ENCODE data around the gene CD22. TPM values are rescaled to one million over a fixed set of nuclear protein-coding genes. Genes with fewer than 3 reads are reported as not detected.

The CD22 gene
- total RNA-seq, 3 donors from 2014 or later (not counting 1 experiment from before 2014, with no cell fraction given) = 4.3 to 7.0 (median 6.0) TPM

- Histone ChIP-seq H3K36me3 (ENCODE audit: control insufficient read depth, insufficient read depth, low read length) (no peaks in the 10 kb centered on the region), H3K4me3 (ENCODE audit: low read length) (no peak overlapping the region), H3K27ac (ENCODE audit: low read length) (no peak overlapping the region), H3K9me3 (ENCODE audit: control insufficient read depth, insufficient read depth, low read length) (no peaks in the 10 kb centered on the region), H3K27me3 (ENCODE audit: control insufficient read depth, insufficient read depth, low read length) (no peaks in the 10 kb centered on the region), H3K4me1 (ENCODE audit: control insufficient read depth, insufficient read depth, low read length) (peaks cover 11% of the 10 kb centered on the region)
- ATAC-seq (no peak), DNase-seq (no peak)
- H3K4me1 Mint-ChIP-seq = peaks cover 0 to 5% of the 10 kb centered on the region in 2 donors
- 86% methylated on average over 6 of the region's 6 CpGs for WGBS (ENCODE audit: insufficient coverage)
- TF ChIP-seq, protein P1, sequence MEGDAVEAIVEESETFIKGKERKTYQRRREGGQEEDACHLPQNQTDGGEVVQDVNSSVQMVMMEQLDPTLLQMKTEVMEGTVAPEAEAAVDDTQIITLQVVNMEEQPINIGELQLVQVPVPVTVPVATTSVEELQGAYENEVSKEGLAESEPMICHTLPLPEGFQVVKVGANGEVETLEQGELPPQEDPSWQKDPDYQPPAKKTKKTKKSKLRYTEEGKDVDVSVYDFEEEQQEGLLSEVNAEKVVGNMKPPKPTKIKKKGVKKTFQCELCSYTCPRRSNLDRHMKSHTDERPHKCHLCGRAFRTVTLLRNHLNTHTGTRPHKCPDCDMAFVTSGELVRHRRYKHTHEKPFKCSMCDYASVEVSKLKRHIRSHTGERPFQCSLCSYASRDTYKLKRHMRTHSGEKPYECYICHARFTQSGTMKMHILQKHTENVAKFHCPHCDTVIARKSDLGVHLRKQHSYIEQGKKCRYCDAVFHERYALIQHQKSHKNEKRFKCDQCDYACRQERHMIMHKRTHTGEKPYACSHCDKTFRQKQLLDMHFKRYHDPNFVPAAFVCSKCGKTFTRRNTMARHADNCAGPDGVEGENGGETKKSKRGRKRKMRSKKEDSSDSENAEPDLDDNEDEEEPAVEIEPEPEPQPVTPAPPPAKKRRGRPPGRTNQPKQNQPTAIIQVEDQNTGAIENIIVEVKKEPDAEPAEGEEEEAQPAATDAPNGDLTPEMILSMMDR (IDR thresholded peaks at IDR 0.05) = no peak
- H3K27me3 Mint-ChIP-seq (ENCODE audit: low read depth in 2 of 2) = no peaks in the 10 kb centered on the region
- H3K27ac Mint-ChIP-seq = no peak overlapping the region
- H3K36me3 Mint-ChIP-seq = no peaks in the 10 kb centered on the region
- H3K9me3 Mint-ChIP-seq = no peaks in the 10 kb centered on the region
- intact Hi-C loops (cut with micrococcal nuclease) = no loop called here
- no peak overlapping the region for H3K4me3 Mint-ChIP-seq
These were observed 37.7 kb upstream of the CD22 start for GRCh38 chr19:35291259-35291658.

- Histone ChIP-seq H3K36me3 (ENCODE audit: control insufficient read depth, insufficient read depth, low read length) (no peaks in the 10 kb centered on the region), H3K4me1 (ENCODE audit: control insufficient read depth, insufficient read depth, low read length) (peaks cover 17% of the 10 kb centered on the region), H3K27me3 (ENCODE audit: control insufficient read depth, insufficient read depth, low read length) (no peaks in the 10 kb centered on the region), H3K4me3 (ENCODE audit: low read length) (no peak within 1 kb of the TSS), H3K27ac (ENCODE audit: low read length) (no peak within 1 kb of the TSS), H3K9me3 (ENCODE audit: control insufficient read depth, insufficient read depth, low read length) (no peaks in the 10 kb centered on the region)
- no peak within 1 kb of the TSS for H3K4me3 Mint-ChIP-seq
- H3K4me1 Mint-ChIP-seq = peaks cover 0 to 5% of the 10 kb centered on the region in 2 donors
- no peak within 1 kb of the TSS for H3K27ac Mint-ChIP-seq
- no peak for ATAC-seq
- WGBS (ENCODE audit: insufficient coverage) = 81% methylated on average over 12 of the region's 12 CpGs
- TF ChIP-seq, protein P1 (IDR thresholded peaks at IDR 0.05) = no peak
- H3K27me3 Mint-ChIP-seq (ENCODE audit: low read depth in 2 of 2) = no peaks in the 10 kb centered on the region
- no peaks in the 10 kb centered on the region for H3K9me3 Mint-ChIP-seq
- intact Hi-C loops (cut with micrococcal nuclease) = no loop called here
- H3K36me3 Mint-ChIP-seq = no peaks in the 10 kb centered on the region
- DNase-seq = no peak
These were observed 37.1 kb upstream of the CD22 start, which contains the start of gene MAG for GRCh38 chr19:35291916-35292315. Gene MAG (plus strand): TSS chr19:35292161. CDS start chr19:35295409, 3,248 bp downstream.

GRCh38 chr19:35292421-35293362 lies 36.3 kb upstream of the CD22 start:
- intact Hi-C loops (cut with micrococcal nuclease) = no loop called here
- Histone ChIP-seq H3K36me3 (ENCODE audit: control insufficient read depth, insufficient read depth, low read length) (no peaks in the 10 kb centered on the region), H3K9me3 (ENCODE audit: control insufficient read depth, insufficient read depth, low read length) (no peaks in the 10 kb centered on the region), H3K4me1 (ENCODE audit: control insufficient read depth, insufficient read depth, low read length) (peaks cover 19% of the 10 kb centered on the region), H3K27ac (ENCODE audit: low read length) (no peak overlapping the region), H3K27me3 (ENCODE audit: control insufficient read depth, insufficient read depth, low read length) (no peaks in the 10 kb centered on the region), H3K4me3 (ENCODE audit: low read length) (no peak overlapping the region)
- TF ChIP-seq, protein P1 (IDR thresholded peaks at IDR 0.05) = no peak
- ATAC-seq (no peak), DNase-seq (no peak)
- Mint-ChIP-seq H3K4me1 (peaks cover 0 to 5% of the 10 kb centered on the region in 2 donors), H3K4me3 (no peak overlapping the region), H3K36me3 (no peaks in the 10 kb centered on the region), H3K27me3 (ENCODE audit: low read depth in 2 of 2) (no peaks in the 10 kb centered on the region), H3K9me3 (no peaks in the 10 kb centered on the region), H3K27ac (no peak overlapping the region)
- WGBS (ENCODE audit: insufficient coverage) = 82% methylated on average over 21 of the region's 23 CpGs
